Measurements from ENCODE around the gene APPBP2.
"Not testable (repeated sequence)": the region's sequence is repeated elsewhere in the genome, so short reads cannot be mapped to it uniquely, and the experiment has no call there.

APPBP2 gene, protein sequence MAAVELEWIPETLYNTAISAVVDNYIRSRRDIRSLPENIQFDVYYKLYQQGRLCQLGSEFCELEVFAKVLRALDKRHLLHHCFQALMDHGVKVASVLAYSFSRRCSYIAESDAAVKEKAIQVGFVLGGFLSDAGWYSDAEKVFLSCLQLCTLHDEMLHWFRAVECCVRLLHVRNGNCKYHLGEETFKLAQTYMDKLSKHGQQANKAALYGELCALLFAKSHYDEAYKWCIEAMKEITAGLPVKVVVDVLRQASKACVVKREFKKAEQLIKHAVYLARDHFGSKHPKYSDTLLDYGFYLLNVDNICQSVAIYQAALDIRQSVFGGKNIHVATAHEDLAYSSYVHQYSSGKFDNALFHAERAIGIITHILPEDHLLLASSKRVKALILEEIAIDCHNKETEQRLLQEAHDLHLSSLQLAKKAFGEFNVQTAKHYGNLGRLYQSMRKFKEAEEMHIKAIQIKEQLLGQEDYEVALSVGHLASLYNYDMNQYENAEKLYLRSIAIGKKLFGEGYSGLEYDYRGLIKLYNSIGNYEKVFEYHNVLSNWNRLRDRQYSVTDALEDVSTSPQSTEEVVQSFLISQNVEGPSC

GRCh38 chr17:60525685-60526514 is at the start of gene APPBP2:
Gene APPBP2, minus strand, starts transcription at chr17:60526242. Its CDS starts 311 bp downstream, at chr17:60525931.
- Mint-ChIP-seq H3K9me3 (no peaks in the 10 kb centered on the region), H3K27ac (peak within 1 kb of the TSS; percentile 97), H3K4me1 (ENCODE audit: low read depth) (peaks cover 28% of the 10 kb centered on the region), H3K27me3 (ENCODE audit: low read depth) (no peaks in the 10 kb centered on the region), H3K4me3 (peak within 1 kb of the TSS; percentile 98), H3K36me3 (ENCODE audit: low read depth) (peaks cover 6% of the 10 kb centered on the region)
- DNase-seq (ENCODE audit: low spot score), result peak; percentile 69

GRCh38 chr17:60573236-60574051 is 47.4 kb upstream of the APPBP2 start:
- peaks cover 8% of the 10 kb centered on the region for H3K4me1 Mint-ChIP-seq (ENCODE audit: low read depth)
- no peaks in the 10 kb centered on the region for H3K36me3 Mint-ChIP-seq (ENCODE audit: low read depth)
- DNase-seq (ENCODE audit: low spot score), result no peak
- H3K27me3 Mint-ChIP-seq (ENCODE audit: low read depth), result peaks cover 21% of the 10 kb centered on the region
- H3K27ac Mint-ChIP-seq, result no peak overlapping the region
- H3K9me3 Mint-ChIP-seq, result no peaks in the 10 kb centered on the region
- no peak overlapping the region for H3K4me3 Mint-ChIP-seq

DNA sequence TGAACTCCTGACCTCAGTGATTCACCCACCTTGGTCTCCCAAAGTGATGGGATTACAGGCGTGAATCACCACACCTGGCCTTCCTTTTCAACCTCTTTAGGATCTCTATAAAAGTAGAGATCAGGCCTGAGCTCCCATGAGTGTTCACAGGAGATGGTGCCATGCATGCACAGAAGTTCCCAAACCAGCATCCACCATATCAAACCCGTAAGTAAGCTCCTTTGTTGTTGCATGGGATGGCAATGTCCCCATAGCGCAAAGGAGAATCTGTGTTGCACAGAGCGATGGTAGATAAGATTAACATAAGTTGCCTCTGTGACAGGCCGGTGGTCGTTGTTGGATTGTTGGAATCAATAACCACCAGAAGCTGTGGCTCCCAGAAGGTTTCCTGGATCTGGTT is 39.2 kb upstream of the APPBP2 start:
- Mint-ChIP-seq H3K9me3 (no peaks in the 10 kb centered on the region), H3K4me1 (ENCODE audit: low read depth) (no peaks in the 10 kb centered on the region), H3K27ac (no peak overlapping the region), H3K4me3 (no peak overlapping the region), H3K27me3 (ENCODE audit: low read depth) (peaks cover 2% of the 10 kb centered on the region), H3K36me3 (ENCODE audit: low read depth) (no peaks in the 10 kb centered on the region)
- no peak for DNase-seq (ENCODE audit: low spot score)

- peaks cover 5% of the 10 kb centered on the region for H3K9me3 Mint-ChIP-seq
- DNase-seq (ENCODE audit: low spot score), result no peak
- H3K36me3 Mint-ChIP-seq (ENCODE audit: low read depth), result no peaks in the 10 kb centered on the region
- H3K27ac Mint-ChIP-seq, result no peak overlapping the region
- H3K4me3 Mint-ChIP-seq, result no peak overlapping the region
- H3K4me1 Mint-ChIP-seq (ENCODE audit: low read depth), result no peaks in the 10 kb centered on the region
- H3K27me3 Mint-ChIP-seq (ENCODE audit: low read depth), result peaks cover 2% of the 10 kb centered on the region
Observed at GRCh38 chr17:60563743-60564142, 37.7 kb upstream of the APPBP2 start.

DNA sequence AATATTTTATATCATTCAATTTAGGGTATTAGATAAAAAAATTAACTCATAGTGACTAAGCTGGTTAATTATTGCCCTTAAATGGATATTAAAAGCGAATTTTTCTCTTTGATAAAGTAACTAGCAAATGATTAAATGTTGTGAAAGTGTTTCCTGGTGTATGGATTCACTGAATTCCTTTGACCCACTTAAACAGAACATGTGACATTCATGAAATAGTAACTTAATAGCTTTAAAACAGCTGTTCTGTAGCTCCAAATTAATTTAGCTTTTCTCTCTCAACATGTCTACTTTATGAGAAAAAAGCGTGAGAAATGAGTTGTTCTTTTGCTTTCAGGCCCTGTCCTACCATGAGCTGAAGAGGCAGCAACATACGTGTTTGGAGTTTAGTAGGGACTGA is 36.4 kb upstream of the APPBP2 start:
- Mint-ChIP-seq H3K4me1 (ENCODE audit: low read depth) (no peaks in the 10 kb centered on the region), H3K27me3 (ENCODE audit: low read depth) (no peaks in the 10 kb centered on the region), H3K27ac (no peak overlapping the region), H3K9me3 (peaks cover 16% of the 10 kb centered on the region), H3K4me3 (no peak overlapping the region), H3K36me3 (ENCODE audit: low read depth) (no peaks in the 10 kb centered on the region)
- DNase-seq (ENCODE audit: low spot score), result no peak

- no peaks in the 10 kb centered on the region for H3K4me1 Mint-ChIP-seq (ENCODE audit: low read depth)
- H3K27ac Mint-ChIP-seq, result no peak overlapping the region
- peaks cover 2% of the 10 kb centered on the region for H3K27me3 Mint-ChIP-seq (ENCODE audit: low read depth)
- H3K4me3 Mint-ChIP-seq, result no peak overlapping the region
- H3K36me3 Mint-ChIP-seq (ENCODE audit: low read depth), result no peaks in the 10 kb centered on the region
- no peak for DNase-seq (ENCODE audit: low spot score)
- H3K9me3 Mint-ChIP-seq, result peaks cover 20% of the 10 kb centered on the region
Observed at GRCh38 chr17:60560860-60561257, 34.8 kb upstream of the APPBP2 start.

- Mint-ChIP-seq H3K4me1 (ENCODE audit: low read depth) (no peaks in the 10 kb centered on the region), H3K9me3 (peaks cover 20% of the 10 kb centered on the region), H3K27me3 (ENCODE audit: low read depth) (peaks cover 3% of the 10 kb centered on the region), H3K27ac (no peak overlapping the region), H3K4me3 (no peak overlapping the region), H3K36me3 (ENCODE audit: low read depth) (no peaks in the 10 kb centered on the region)
- no peak for DNase-seq (ENCODE audit: low spot score)
Observed at GRCh38 chr17:60559995-60560859, 34.2 kb upstream of the APPBP2 start.

GRCh38 chr17:60559659-60559994 is 33.6 kb upstream of the APPBP2 start:
- H3K9me3 Mint-ChIP-seq, result peaks cover 20% of the 10 kb centered on the region
- no peak overlapping the region for H3K27ac Mint-ChIP-seq
- H3K4me3 Mint-ChIP-seq, result no peak overlapping the region
- no peaks in the 10 kb centered on the region for H3K36me3 Mint-ChIP-seq (ENCODE audit: low read depth)
- H3K27me3 Mint-ChIP-seq (ENCODE audit: low read depth), result peaks cover 5% of the 10 kb centered on the region
- no peak for DNase-seq (ENCODE audit: low spot score)
- H3K4me1 Mint-ChIP-seq (ENCODE audit: low read depth), result no peaks in the 10 kb centered on the region

GRCh38 chr17:60557805-60558204 is 31.8 kb upstream of the APPBP2 start:
- Mint-ChIP-seq H3K27me3 (ENCODE audit: low read depth) (peaks cover 5% of the 10 kb centered on the region), H3K4me3 (no peak overlapping the region), H3K27ac (no peak overlapping the region), H3K4me1 (ENCODE audit: low read depth) (no peaks in the 10 kb centered on the region), H3K36me3 (ENCODE audit: low read depth) (no peaks in the 10 kb centered on the region), H3K9me3 (peaks cover 20% of the 10 kb centered on the region)
- no peak for DNase-seq (ENCODE audit: low spot score)

- Mint-ChIP-seq H3K9me3 (peaks cover 20% of the 10 kb centered on the region), H3K36me3 (ENCODE audit: low read depth) (no peaks in the 10 kb centered on the region), H3K4me1 (ENCODE audit: low read depth) (no peaks in the 10 kb centered on the region), H3K4me3 (no peak overlapping the region), H3K27ac (no peak overlapping the region), H3K27me3 (ENCODE audit: low read depth) (peaks cover 5% of the 10 kb centered on the region)
- DNase-seq (ENCODE audit: low spot score), result no peak
Observed at GRCh38 chr17:60555786-60556185, 29.7 kb upstream of the APPBP2 start.

GRCh38 chr17:60554377-60554788 is 28.3 kb upstream of the APPBP2 start:
- Mint-ChIP-seq H3K4me3 (no peak overlapping the region), H3K36me3 (ENCODE audit: low read depth) (no peaks in the 10 kb centered on the region), H3K4me1 (ENCODE audit: low read depth) (no peaks in the 10 kb centered on the region), H3K9me3 (peaks cover 20% of the 10 kb centered on the region), H3K27me3 (ENCODE audit: low read depth) (peaks cover 5% of the 10 kb centered on the region), H3K27ac (no peak overlapping the region)
- no peak for DNase-seq (ENCODE audit: low spot score)

GRCh38 chr17:60552255-60552654 is 26.2 kb upstream of the APPBP2 start:
- H3K27me3 Mint-ChIP-seq (ENCODE audit: low read depth); H3K36me3 Mint-ChIP-seq (ENCODE audit: low read depth); H3K9me3 Mint-ChIP-seq; H3K4me3 Mint-ChIP-seq; H3K4me1 Mint-ChIP-seq (ENCODE audit: low read depth); DNase-seq (ENCODE audit: low spot score); H3K27ac Mint-ChIP-seq: not testable (repeated sequence)

DNA sequence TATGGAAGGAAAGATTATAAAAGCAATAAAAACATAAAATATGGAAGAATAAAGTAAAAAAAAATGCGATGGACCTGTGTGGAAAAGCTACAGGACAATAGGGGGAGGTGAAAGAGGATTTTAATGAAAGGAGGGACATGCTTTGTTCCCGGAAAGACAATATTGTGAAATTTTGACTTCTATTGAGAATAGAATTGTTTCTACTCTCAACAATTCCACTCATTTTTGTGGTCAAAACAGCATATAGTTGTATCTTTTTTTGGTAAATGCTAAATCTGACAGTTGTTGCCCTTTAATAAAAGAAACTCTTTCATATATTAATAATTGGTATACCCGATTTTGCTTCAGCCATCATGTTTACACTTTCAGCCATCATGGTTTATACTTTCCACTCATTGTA is 22.9 kb upstream of the APPBP2 start:
- no peaks in the 10 kb centered on the region for H3K9me3 Mint-ChIP-seq
- no peak overlapping the region for H3K27ac Mint-ChIP-seq
- no peaks in the 10 kb centered on the region for H3K4me1 Mint-ChIP-seq (ENCODE audit: low read depth)
- H3K4me3 Mint-ChIP-seq, result no peak overlapping the region
- no peaks in the 10 kb centered on the region for H3K36me3 Mint-ChIP-seq (ENCODE audit: low read depth)
- no peak for DNase-seq (ENCODE audit: low spot score)
- no peaks in the 10 kb centered on the region for H3K27me3 Mint-ChIP-seq (ENCODE audit: low read depth)
